HepG2 (cell line): Measurements from ENCODE around the gene GPS1. TPM values are rescaled to one million over a fixed set of nuclear protein-coding genes. Genes with fewer than 3 reads are reported as not detected.

ENCODE experiments used
- AGO2 ChIP-seq: fragments of 200-400 bp; formaldehyde crosslinking; optimal IDR thresholded peaks from 2 replicates; pipeline ENCODE3; 2017; ENCODE audit warnings: mild to moderate bottlenecking, low read depth, low read length, moderate library complexity
- CHCHD3 ChIP-seq: sonication (generic); formaldehyde crosslinking; IDR thresholded peaks from 2 replicates; pipeline ENCODE4 v1.8.0; 2022; ENCODE audit warnings: mild to moderate bottlenecking, missing genetic modification reagents, moderate library complexity
- FOXA1 ChIP-seq, 2 experiments: fragments of 450-650 bp in 1 of 2; sonication (generic) in 1 of 2; formaldehyde crosslinking in 1 of 2; IDR thresholded peaks; 2 replicates each; pipeline versions ENCODE4 v1.4.0 to v1.6.1; 2016 to 2020; ENCODE audit warnings: missing genetic modification reagents in 1 of 2
- HOXA7 ChIP-seq: sonication (generic); formaldehyde crosslinking; IDR thresholded peaks from 2 replicates; pipeline ENCODE4 v1.8.1; 2022; ENCODE audit warnings: mild to moderate bottlenecking, missing genetic modification reagents, moderate library complexity
- KDM1A ChIP-seq: IDR thresholded peaks from 2 replicates; pipeline ENCODE4 v1.6.1; 2016; ENCODE audit warnings: missing compliant biosample characterization
- KDM6A ChIP-seq: IDR thresholded peaks from 2 replicates; pipeline ENCODE4 v1.6.1; 2016; ENCODE audit warnings: low read depth
- TMF1 ChIP-seq: sonication (generic); formaldehyde crosslinking; IDR thresholded peaks from 2 replicates; pipeline ENCODE4 v1.8.1; 2022; ENCODE audit warnings: low read depth, missing genetic modification reagents
- ZFP41 ChIP-seq: sonication (generic); formaldehyde crosslinking; IDR thresholded peaks from 2 replicates; pipeline ENCODE4 v1.4.0; 2020; ENCODE audit warnings: mild to moderate bottlenecking, missing genetic modification reagents, borderline replicate concordance
- ZMYM3 ChIP-seq: sonication (generic); formaldehyde crosslinking; IDR thresholded peaks from 2 replicates; pipeline ENCODE4 v1.5.1; 2020; ENCODE audit warnings: mild to moderate bottlenecking, missing genetic modification reagents
- ZNF30 ChIP-seq: sonication (generic); formaldehyde crosslinking; IDR thresholded peaks from 2 replicates; pipeline ENCODE4 v1.5.0; 2020; ENCODE audit warnings: mild to moderate bottlenecking, missing genetic modification reagents
- ZNF337 ChIP-seq: sonication (generic); formaldehyde crosslinking; IDR thresholded peaks from 2 replicates; pipeline ENCODE4 v1.5.1; 2020; ENCODE audit warnings: missing genetic modification reagents, low read depth, mild to moderate bottlenecking, borderline replicate concordance
- ZNF550 ChIP-seq: sonication (generic); formaldehyde crosslinking; IDR thresholded peaks from 2 replicates; pipeline ENCODE4 v1.4.0; 2020; ENCODE audit warnings: mild to moderate bottlenecking, missing genetic modification reagents, borderline replicate concordance
- ZNF724P ChIP-seq: sonication (generic); formaldehyde crosslinking; IDR thresholded peaks from 2 replicates; pipeline ENCODE4 v1.8.0; 2022; ENCODE audit warnings: missing genetic modification reagents, borderline replicate concordance
- polyA plus RNA-seq, 8 experiments: library from polyadenylated mRNA; depleted of rRNA in 3 of 8; stranded (reverse) in 7 of 8; unstranded in 1 of 8; fragments of >200 nt; fragmentation: Illumina TruSeq in 4 of 8; extraction: Trizol in 4 of 8; gene quantifications; 2 replicates each; pipeline versions ENCODE4 v1.2.1 to v1.2.3, GENCODE V29; 2011 to 2016; ENCODE audit warnings: low read depth in 4 of 8, missing spikeins in 1 of 8, mixed read lengths in 1 of 8; ENCODE audit not compliant: insufficient read depth in 1 of 8
- total RNA-seq, 5 experiments: library from RNA; depleted of rRNA; stranded (reverse); fragments of >200 nt; fragmentation: Illumina TruSeq; extraction: Trizol; gene quantifications; 2 replicates each; pipeline ENCODE4 v1.2.3, GENCODE V29; 2016; ENCODE audit warnings: low read depth in 1 of 5
- TF ChIP-seq, protein P1 (sequence below): sonication (generic); formaldehyde crosslinking; conservative IDR thresholded peaks from 2 replicates; pipeline ENCODE4 v1.4.0; 2020; ENCODE audit warnings: missing genetic modification reagents
- TF ChIP-seq, protein P2 (sequence below): IDR thresholded peaks from 2 replicates; pipeline ENCODE4 v1.6.1; 2016; ENCODE audit warnings: missing genetic modification reagents, missing compliant biosample characterization
- TF ChIP-seq, protein P3 (sequence below): sonication (generic); formaldehyde crosslinking; IDR thresholded peaks from 2 replicates; pipeline ENCODE4 v1.8.0; 2022; ENCODE audit warnings: missing genetic modification reagents, mild to moderate bottlenecking, moderate library complexity, borderline replicate concordance
- TF ChIP-seq, protein P4 (sequence below): sonication (generic); formaldehyde crosslinking; IDR thresholded peaks from 2 replicates; pipeline ENCODE4 v1.8.1; 2022; ENCODE audit warnings: mild to moderate bottlenecking, missing genetic modification reagents
- TF ChIP-seq, protein P5 (sequence below), 2 experiments: sonication (generic) in 1 of 2; formaldehyde crosslinking in 1 of 2; IDR thresholded peaks; 2 replicates each; pipeline versions ENCODE4 v1.5.1 to v1.6.1; 2011 to 2020; ENCODE audit warnings: borderline replicate concordance in 1 of 2, low read depth in 1 of 2, low read length in 1 of 2, mild to moderate bottlenecking in 1 of 2, missing genetic modification reagents in 1 of 2, moderate library complexity in 1 of 2

Gene GPS1
- total and polyA plus RNA-seq, 2 of the 13 experiments (the other 11 are each of a cell fraction or from before 2014, with no cell fraction given): 124 to 128 TPM

DNA sequence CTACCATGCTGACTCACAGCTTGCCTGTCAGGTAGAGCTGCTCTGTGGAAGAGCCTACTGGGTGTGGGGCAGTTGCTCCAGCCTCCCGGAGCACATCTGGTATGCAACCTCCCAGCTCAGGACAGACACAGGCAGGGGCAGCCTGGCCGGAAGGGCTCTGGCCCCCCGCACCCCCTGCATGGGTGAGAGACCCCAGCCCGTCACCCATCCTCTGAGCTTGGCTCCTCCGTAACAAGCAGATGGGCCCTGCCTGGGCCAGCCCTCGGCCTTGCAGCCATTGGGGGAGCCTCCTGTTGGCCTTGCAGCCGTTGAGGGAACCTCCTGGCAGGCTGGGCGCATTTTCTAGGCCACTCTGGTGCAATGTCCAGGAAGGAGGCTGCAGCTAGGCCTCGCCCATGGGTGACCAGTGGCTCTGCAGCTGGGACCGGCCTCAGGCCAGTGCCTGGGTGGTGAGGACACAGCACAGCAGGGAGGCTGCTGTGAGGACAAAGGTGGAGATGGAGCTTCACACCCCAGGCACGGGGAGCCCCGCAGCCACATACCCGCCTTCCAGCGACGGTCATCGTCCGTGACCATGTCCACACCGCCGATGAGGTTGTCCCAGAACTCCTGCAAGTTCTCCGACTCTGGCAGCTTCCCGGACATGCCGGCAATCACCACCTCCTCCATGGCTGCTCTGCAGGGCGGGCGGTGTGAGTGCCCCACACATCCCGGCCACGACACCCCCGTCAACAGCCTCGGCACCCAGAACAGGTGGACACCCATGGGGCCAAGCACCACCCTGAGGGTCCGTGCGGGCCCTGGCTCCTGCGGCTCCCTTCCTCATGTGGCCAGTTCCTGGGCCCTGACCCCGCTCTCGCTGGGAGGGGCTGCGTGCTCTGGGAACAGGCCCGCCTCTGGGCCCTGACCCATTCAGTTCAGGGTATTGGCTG, 44.3 kb downstream of the GPS1 start (continued):
- no peak for TF ChIP-seq ZNF550 (CRISPR knock-in tag)
- no peak for TF ChIP-seq FOXA1 (IDR thresholded peaks at IDR 0.05)
- TF ChIP-seq FOXA1 (CRISPR knock-in tag; IDR thresholded peaks at IDR 0.05): no peak
- TF ChIP-seq ZFP41 (CRISPR knock-in tag): peak; percentile 44; the same call in 1 of the 2 replicates
- 0 out of 2 replicates have a peak, but pooled peaks have one; percentile 38 for TF ChIP-seq CHCHD3 (CRISPR knock-in tag)
- TF ChIP-seq, protein P1, sequence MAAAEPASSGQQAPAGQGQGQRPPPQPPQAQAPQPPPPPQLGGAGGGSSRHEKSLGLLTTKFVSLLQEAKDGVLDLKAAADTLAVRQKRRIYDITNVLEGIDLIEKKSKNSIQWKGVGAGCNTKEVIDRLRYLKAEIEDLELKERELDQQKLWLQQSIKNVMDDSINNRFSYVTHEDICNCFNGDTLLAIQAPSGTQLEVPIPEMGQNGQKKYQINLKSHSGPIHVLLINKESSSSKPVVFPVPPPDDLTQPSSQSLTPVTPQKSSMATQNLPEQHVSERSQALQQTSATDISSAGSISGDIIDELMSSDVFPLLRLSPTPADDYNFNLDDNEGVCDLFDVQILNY (CRISPR knock-in tag): no peak
- no peak for TF ChIP-seq ZNF724P
- TF ChIP-seq AGO2: peak; percentile 78
- TF ChIP-seq KDM1A (CRISPR knock-in tag): no peak
- TF ChIP-seq KDM6A: no peak
- TF ChIP-seq, protein P2, sequence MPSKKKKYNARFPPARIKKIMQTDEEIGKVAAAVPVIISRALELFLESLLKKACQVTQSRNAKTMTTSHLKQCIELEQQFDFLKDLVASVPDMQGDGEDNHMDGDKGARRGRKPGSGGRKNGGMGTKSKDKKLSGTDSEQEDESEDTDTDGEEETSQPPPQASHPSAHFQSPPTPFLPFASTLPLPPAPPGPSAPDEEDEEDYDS (CRISPR knock-in tag): no peak
- peak; percentile 34; the same call in 1 of the 2 replicates for TF ChIP-seq TMF1
- no peak for TF ChIP-seq ZNF30 (CRISPR knock-in tag)
- TF ChIP-seq HOXA7 (CRISPR knock-in tag): 0 out of 2 replicates have a peak, but pooled peaks have one; percentile 18
- TF ChIP-seq, protein P3, sequence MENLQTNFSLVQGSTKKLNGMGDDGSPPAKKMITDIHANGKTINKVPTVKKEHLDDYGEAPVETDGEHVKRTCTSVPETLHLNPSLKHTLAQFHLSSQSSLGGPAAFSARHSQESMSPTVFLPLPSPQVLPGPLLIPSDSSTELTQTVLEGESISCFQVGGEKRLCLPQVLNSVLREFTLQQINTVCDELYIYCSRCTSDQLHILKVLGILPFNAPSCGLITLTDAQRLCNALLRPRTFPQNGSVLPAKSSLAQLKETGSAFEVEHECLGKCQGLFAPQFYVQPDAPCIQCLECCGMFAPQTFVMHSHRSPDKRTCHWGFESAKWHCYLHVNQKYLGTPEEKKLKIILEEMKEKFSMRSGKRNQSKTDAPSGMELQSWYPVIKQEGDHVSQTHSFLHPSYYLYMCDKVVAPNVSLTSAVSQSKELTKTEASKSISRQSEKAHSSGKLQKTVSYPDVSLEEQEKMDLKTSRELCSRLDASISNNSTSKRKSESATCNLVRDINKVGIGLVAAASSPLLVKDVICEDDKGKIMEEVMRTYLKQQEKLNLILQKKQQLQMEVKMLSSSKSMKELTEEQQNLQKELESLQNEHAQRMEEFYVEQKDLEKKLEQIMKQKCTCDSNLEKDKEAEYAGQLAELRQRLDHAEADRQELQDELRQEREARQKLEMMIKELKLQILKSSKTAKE: no peak
- TF ChIP-seq ZMYM3 (CRISPR knock-in tag): no peak
- no peak for TF ChIP-seq ZNF337 (CRISPR knock-in tag)
- TF ChIP-seq, protein P4, sequence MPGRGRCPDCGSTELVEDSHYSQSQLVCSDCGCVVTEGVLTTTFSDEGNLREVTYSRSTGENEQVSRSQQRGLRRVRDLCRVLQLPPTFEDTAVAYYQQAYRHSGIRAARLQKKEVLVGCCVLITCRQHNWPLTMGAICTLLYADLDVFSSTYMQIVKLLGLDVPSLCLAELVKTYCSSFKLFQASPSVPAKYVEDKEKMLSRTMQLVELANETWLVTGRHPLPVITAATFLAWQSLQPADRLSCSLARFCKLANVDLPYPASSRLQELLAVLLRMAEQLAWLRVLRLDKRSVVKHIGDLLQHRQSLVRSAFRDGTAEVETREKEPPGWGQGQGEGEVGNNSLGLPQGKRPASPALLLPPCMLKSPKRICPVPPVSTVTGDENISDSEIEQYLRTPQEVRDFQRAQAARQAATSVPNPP: no peak; the same call in 1 of the 2 replicates
- TF ChIP-seq, protein P5, sequence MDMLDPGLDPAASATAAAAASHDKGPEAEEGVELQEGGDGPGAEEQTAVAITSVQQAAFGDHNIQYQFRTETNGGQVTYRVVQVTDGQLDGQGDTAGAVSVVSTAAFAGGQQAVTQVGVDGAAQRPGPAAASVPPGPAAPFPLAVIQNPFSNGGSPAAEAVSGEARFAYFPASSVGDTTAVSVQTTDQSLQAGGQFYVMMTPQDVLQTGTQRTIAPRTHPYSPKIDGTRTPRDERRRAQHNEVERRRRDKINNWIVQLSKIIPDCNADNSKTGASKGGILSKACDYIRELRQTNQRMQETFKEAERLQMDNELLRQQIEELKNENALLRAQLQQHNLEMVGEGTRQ (IDR thresholded peaks at IDR 0.05; ENCODE audit: low read depth, low read length): no peak
- TF ChIP-seq, protein P5 (CRISPR knock-in tag; IDR thresholded peaks at IDR 0.05; ENCODE audit: borderline replicate concordance): no peak
